GM19238 (cell line): ENCODE data around the gene FHIP1B.

Source experiments
- DNase-seq: peaks from one replicate; pipeline ENCODE4 v3.0.0; 2011; ENCODE audit warnings: low spot score; ENCODE audit not compliant: insufficient read length

FHIP1B gene

DNA sequence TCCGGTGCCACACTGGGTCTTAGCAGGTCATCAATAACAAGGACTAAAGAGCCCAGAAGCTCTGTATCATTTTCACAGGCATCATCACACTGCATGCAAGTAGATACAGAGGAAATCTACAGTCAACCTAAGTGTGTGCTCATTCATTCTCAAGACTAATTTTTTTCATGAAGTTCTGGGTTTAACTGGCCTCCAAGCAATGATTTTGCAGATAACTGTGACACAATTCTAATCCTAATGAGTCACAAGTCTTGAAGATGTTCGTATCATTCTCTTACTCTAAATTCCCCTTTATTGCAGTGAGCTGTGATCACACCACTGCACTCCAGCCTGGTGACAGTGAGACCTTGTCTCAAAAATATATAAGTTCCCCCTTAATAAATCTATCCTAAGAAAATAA, 33.0 kb downstream of the FHIP1B start:
- no peak for DNase-seq

DNA sequence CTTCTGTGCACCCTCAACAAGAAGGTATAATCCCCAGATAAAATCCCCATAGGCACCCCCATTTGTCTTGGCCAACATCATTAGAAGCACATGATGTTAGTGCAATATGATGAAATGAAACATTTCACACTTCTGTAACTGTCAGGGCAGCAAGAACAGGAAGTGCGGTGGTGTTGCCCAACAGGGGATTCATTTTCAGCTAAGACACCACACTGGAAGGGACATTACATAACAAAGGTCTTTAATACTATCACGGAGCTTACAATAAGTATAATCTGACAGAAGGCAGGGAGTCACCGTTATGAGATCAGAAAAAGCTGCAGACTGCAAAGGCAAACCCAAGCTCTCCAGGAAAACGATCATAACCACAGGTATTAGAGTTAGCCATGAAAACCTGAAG, 33.5 kb downstream of the FHIP1B start:
- no peak for DNase-seq

DNA sequence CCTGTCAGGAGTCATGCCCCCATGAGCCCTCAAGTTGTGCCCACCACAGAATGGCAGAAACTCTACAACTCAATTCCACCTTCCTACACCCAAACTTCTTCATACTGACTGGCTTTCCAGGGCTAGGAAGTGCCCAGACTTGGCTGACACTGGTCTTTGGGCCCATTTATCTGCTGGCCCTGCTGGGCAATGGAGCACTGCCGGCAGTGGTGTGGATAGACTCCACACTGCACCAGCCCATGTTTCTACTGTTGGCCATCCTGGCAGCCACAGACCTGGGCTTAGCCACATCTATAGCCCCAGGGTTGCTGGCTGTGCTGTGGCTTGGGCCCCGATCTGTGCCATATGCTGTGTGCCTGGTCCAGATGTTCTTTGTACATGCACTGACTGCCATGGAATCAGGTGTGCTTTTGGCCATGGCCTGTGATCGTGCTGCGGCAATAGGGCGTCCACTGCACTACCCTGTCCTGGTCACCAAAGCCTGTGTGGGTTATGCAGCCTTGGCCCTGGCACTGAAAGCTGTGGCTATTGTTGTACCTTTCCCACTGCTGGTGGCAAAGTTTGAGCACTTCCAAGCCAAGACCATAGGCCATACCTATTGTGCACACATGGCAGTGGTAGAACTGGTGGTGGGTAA, 35.1 kb downstream of the FHIP1B start, which contains the start of gene OR52W1:
OR52W1 (plus strand) TSS at position 51 of the 637 bp plus-strand sequence; CDS start at position 51, 0 bp downstream.
- DNase-seq, result no peak

DNA sequence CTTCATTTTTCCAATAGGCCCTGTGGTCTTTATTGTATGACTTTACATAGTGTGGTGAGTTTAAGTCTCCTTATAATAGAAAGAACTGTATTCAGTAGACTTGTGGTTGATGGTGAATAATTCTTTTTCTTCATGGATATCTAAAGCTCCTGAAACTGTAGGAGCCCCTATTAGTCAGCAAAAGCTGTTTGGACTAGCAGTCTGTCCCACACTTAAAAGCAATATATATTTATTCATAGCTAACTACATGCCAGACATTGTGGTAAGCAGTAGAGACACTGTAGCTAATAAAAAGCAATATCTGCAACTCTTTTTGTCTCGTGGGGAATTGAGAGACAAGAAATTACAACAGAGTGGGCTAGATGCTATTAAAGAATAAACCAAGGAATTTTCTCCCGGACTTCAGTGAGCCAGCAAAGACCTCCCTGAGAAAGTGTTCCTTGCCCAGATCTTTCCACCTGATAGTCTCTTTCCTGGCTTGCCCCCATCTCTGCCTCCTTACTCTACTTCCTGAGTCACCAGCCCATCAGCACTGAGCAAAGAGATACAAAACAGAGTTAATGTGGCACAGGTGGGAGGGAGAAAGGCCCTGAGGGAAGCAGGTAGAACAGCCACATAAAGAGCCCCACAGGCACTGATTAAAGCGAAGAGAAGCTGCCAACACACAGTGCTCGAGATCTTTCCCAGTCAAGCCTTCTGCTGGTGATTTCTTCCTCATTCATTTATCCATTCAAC, 36.8 kb downstream of the FHIP1B start:
- DNase-seq, result no peak

DNA sequence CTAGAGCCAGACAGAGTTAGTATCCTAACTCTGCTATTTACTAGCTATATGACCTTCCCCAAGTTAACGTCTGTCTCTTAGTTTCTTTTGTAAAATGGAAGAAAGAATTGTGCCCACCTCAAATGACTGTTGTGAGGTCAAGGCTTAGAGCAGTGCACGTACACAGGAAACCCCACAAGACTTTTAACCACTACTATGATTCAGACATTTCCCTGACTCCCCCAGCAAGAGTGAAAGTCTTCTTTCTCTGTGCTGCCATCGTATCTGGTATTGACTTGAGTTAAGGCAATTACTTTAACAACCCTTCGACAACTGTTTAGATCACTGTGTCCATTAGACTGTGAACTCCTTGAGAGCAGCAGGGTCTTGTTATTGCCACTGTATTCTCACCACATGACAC, 38.0 kb downstream of the FHIP1B start:
- no peak for DNase-seq

DNA sequence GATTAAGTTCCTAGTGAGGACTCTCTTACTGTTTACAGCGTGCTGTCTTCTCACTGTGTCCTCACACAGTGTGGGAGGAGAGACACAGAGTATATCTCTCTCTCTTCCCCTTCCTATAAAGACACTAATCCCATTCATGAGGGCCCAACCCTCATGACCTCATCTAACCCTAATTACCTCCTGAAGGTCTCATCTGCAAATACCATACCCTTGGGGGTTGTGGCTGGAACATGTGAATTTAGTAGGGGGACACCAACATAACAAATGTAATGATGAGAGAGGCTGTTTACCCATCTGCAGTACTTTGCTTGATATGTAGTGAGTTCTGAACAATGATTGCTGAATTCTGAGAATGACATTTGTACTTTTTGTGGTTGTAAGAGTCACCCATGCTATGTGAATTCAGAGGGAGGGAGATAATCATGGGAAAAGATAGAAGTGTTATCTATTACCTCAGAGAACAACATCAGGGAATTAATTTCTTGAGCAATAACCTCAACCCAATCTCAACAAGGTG, 40.3 kb downstream of the FHIP1B start:
- DNase-seq, result no peak

DNA sequence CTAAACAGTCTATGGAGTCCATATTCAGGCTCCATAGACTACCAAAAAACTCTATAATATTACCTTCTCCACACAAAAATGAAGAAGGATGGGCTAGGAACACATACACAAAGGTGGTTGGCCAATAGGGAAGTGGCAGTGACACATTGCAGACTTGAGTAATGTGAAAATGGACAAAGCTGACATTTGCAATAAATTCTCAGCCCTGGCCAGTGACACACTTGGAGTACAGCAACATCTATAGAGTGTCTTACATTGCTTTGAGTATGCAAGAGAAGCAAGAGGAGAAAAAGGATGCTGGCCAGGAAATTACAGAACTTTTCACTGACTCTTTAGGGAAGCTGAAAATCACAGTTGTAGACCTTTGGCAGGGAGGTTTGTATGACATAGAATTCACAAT, 42.7 kb downstream of the FHIP1B start:
- DNase-seq, result no peak

DNA sequence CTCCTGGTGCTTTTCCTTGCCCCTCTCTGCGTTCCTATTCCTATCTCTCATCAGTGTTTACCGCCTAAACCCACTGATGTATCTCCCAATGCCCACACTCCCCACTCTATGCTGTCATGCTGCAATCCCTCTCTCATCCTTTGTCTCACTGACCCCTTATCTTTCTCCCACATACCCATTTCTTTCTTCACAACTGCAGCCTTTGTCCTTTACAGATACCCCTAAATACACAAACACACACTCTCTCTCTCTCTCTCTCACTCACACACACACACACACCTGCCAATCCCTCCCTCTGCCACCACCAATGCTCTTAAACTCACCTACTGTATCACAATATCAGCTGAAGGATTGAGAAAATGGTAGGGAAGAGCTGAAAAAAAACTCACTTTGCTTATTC, 59.0 kb downstream of the FHIP1B start:
- no peak for DNase-seq

DNA sequence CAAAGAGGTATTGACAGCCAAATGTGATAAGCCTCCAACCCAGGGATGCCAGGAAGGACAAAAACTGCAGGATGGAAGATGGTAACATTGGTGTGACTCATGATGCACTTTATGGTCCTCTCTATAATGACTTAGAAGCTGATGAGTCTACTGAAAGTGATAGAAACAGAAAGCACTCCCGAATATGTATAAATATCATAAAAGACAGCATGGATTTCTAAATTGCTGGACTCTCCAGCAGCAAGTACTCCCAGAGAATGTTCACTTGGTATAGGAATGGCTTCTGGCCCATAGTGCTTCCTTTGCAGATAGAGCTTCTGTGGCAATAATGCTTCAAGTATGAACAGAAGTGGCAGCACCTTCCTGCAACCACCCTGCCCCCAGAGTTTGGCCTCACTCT, 64.2 kb downstream of the FHIP1B start, which contains the start of gene OR52B2:
OR52B2 (minus strand) TSS at position 101 of the 400 bp plus-strand sequence; CDS start at position 101, 0 bp downstream.
- DNase-seq, result no peak
